Omental fat pad (tissue), 4 donors: ENCODE results near the gene RECQL. TPM values are rescaled to one million over a fixed set of nuclear protein-coding genes. Genes with fewer than 3 reads are reported as not detected.

Experiments used
- ATAC-seq: fragments of 150-250 bp; one replicate; pipeline ENCODE4 v1.9.1; 2016; ENCODE audit warnings: mild to moderate bottlenecking, moderate library complexity; ENCODE audit not compliant: low FRiP score
- DNase-seq: peaks from one replicate; pipeline ENCODE4 v3.0.0-alpha.2; 2019; ENCODE audit warnings: low spot score
- CTCF ChIP-seq, 3 donors: fragments of 450-650 bp; IDR thresholded peaks; one replicate each; pipeline ENCODE4 v1.5.1; 2016 to 2017; ENCODE audit warnings: antibody characterized with exemption in 3 of 3, mild to moderate bottlenecking in 3 of 3, moderate library complexity in 2 of 3
- total RNA-seq, 4 donors: library from RNA; depleted of rRNA; stranded (reverse); fragments of >200 nt; gene quantifications; one replicate each; pipeline ENCODE4 v1.1.0, GENCODE V29; 2016

RECQL gene
- total RNA-seq, 4 donors from 2014 or later = 28.7 to 41.6 (median 33.3) TPM

GRCh38 chr12:21505888-21506287, 4.5 kb upstream of the RECQL start:
- no peak for TF ChIP-seq CTCF (IDR thresholded peaks at IDR 0.05)
- DNase-seq (no peak), ATAC-seq (no peak)

GRCh38 chr12:21502872-21503271, 1.4 kb upstream of the RECQL start:
- no peak for ATAC-seq

GRCh38 chr12:21502164-21502496, 695 bp upstream of the RECQL start:
- DNase-seq (peak; percentile 24), ATAC-seq (peak; percentile 19)
- TF ChIP-seq CTCF (IDR thresholded peaks at IDR 0.05) = no peak

More at GRCh38 chr12:21502872-21503271, 1.4 kb upstream of the RECQL start:
- no peak for DNase-seq
- TF ChIP-seq CTCF (IDR thresholded peaks at IDR 0.05) = no peak

- ATAC-seq (no peak), DNase-seq (no peak)
- TF ChIP-seq CTCF (IDR thresholded peaks at IDR 0.05) = no peak
Measured at GRCh38 chr12:21500786-21501257, 613 bp downstream of the RECQL start.

- ATAC-seq = no peak
- DNase-seq = no peak
- TF ChIP-seq CTCF (IDR thresholded peaks at IDR 0.05) = no peak
Measured at GRCh38 chr12:21499765-21500164, 1.7 kb downstream of the RECQL start.

GRCh38 chr12:21485998-21486397, 15.4 kb downstream of the RECQL start:
- DNase-seq (no peak), ATAC-seq (no peak)
- no peak for TF ChIP-seq CTCF (IDR thresholded peaks at IDR 0.05)

- no peak for TF ChIP-seq CTCF (IDR thresholded peaks at IDR 0.05)
- ATAC-seq = no peak
Measured at GRCh38 chr12:21483531-21483930, 17.9 kb downstream of the RECQL start.

More at GRCh38 chr12:21483531-21483930, 17.9 kb downstream of the RECQL start:
- DNase-seq = no peak
